Epithelial cell of esophagus (primary cell): ENCODE data around the gene GDPD4.

Experiments
- DNase-seq: peaks from one replicate; pipeline ENCODE4 v3.0.0; 2010; ENCODE audit warnings: low read depth
- H3K4me3 ChIP-seq: 2 replicates; pipeline ENCODE4 v1.5.1; 2011; ENCODE audit warnings: mild to moderate bottlenecking, low read length, control low read depth
- CTCF ChIP-seq: IDR thresholded peaks from 2 replicates; pipeline ENCODE4 v1.5.1; 2011; ENCODE audit warnings: low read depth, mild to moderate bottlenecking, low read length, control low read depth, inconsistent platforms; ENCODE audit not compliant: insufficient read depth; ENCODE audit errors: missing control alignments

The GDPD4 gene, protein sequence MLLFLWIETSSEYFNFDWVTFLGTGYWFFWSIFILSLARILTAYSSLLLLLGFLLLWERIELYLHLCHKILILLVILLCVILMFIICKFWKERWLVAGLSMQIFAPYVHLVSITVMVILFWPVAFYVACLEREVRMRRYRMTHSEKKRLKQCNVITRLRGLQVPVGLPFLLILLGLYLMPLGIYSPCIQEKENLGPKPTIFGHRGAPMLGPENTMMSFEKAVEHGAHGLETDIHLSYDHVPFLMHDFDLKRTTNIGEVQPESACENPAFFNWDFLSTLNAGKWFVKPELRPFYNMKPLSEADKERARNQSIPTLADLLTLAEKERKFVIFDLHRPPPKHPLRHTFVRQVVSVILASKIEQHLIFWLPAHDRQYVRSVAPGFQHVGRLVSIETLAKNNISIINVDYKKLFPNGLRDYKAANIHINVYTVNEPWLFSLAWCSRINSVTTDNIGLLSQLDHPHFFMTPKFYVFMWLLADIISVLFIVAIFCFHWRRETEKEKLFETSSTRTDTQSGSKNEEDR

DNA sequence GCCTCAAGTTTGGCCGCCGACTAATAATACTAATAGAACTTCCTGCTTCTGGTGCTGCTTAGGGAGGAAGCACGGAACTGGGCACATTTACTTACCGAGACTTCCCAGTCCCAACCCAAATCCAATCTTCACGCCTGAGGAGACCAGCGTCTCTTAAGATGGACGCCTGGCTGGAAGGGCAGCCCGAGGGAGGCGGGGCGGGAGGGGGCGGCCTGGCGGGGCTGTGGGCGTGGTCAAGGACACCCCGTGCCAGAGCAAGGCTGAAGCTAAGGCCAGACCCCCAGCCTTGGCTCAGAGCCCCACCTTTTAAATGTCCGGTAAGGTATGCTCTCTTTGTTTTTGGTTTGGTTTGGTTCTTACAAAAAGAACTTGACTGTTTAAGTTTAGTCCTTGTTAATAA is at the start of gene GDPD4:
Gene GDPD4, minus strand, starts transcription at position 177 of the 400 bp plus-strand sequence. CDS start 16,549 bp downstream, outside the sequence.
- no peak for TF ChIP-seq CTCF
- DNase-seq = no peak
- H3K4me3 ChIP-seq = no peak within 1 kb of the TSS

DNA sequence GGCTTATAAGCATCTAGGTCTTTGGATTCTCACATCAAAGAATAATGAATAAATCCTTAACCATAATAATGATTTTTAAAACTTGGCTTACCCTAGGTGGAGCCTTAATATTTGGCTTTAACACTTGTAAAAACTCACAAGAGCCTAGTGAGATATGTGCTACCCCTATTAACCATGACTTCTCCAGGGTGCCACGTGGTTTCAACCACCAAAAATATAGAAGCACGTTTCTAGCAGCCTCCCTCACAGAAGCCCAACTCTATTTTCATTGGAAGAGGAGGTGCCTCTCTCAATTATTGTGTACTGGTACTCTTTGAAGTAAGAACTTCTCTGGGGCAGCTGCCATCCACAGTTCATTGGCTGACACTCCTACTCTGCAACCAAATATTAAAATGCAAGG is 46.5 kb upstream of the GDPD4 start:
- TF ChIP-seq CTCF = no peak
- DNase-seq = no peak

GRCh38 chr11:77346906-77347603 is 45.6 kb upstream of the GDPD4 start:
- no peak for TF ChIP-seq CTCF
- H3K4me3 ChIP-seq = no peak overlapping the region
- DNase-seq = peak; percentile 7

More for the DNA sequence above, 46.5 kb upstream of the GDPD4 start:
- H3K4me3 ChIP-seq = no peak overlapping the region

GRCh38 chr11:77345621-77346020 is 44.1 kb upstream of the GDPD4 start:
- no peak for TF ChIP-seq CTCF
- no peak for DNase-seq
- H3K4me3 ChIP-seq = no peak overlapping the region

GRCh38 chr11:77340501-77340900 is 39.0 kb upstream of the GDPD4 start:
- no peak overlapping the region for H3K4me3 ChIP-seq
- no peak for TF ChIP-seq CTCF

GRCh38 chr11:77332259-77332658 is 30.8 kb upstream of the GDPD4 start:
- no peak for DNase-seq
- no peak for TF ChIP-seq CTCF
- H3K4me3 ChIP-seq = no peak overlapping the region

More at GRCh38 chr11:77340501-77340900, 39.0 kb upstream of the GDPD4 start:
- no peak for DNase-seq
